GM20000 (cell line): ENCODE results near the gene PEAR1.

Experiments
- DNase-seq: peaks from one replicate; pipeline ENCODE4 v3.0.0; 2012; ENCODE audit warnings: low spot score
- CTCF ChIP-seq: IDR thresholded peaks from 2 replicates; pipeline ENCODE4 v1.5.1; 2012; ENCODE audit warnings: mild to moderate bottlenecking, control low read depth; ENCODE audit errors: extremely low read depth, missing control alignments

PEAR1 gene

GRCh38 chr1:156905176-156905575 is 11.7 kb downstream of the PEAR1 start:
- TF ChIP-seq CTCF = no peak
- no peak for DNase-seq

- TF ChIP-seq CTCF = no peak
Measured at GRCh38 chr1:156905651-156906050, 12.1 kb downstream of the PEAR1 start.

GRCh38 chr1:156906206-156906906 is 12.8 kb downstream of the PEAR1 start:
- no peak for DNase-seq
- no peak for TF ChIP-seq CTCF

More at GRCh38 chr1:156905651-156906050, 12.1 kb downstream of the PEAR1 start:
- DNase-seq = no peak

GRCh38 chr1:156908541-156908940 is 15.0 kb downstream of the PEAR1 start:
- TF ChIP-seq CTCF = no peak
- no peak for DNase-seq

GRCh38 chr1:156908955-156909354 is 15.4 kb downstream of the PEAR1 start:
- no peak for TF ChIP-seq CTCF
- no peak for DNase-seq

- no peak for DNase-seq
- no peak for TF ChIP-seq CTCF
Measured at GRCh38 chr1:156909671-156910070, 16.2 kb downstream of the PEAR1 start.

- peak; percentile 82 for TF ChIP-seq CTCF
- DNase-seq = peak; percentile 87
Measured at GRCh38 chr1:156910309-156910782, 16.8 kb downstream of the PEAR1 start.
